AG10803 (cell line): Measurements from ENCODE around the gene CCND1.
A peak's percentile ranks its signal among the peaks of the same experiment; 100 is the strongest.

ENCODE experiments used
- DNase-seq: peaks from one replicate; pipeline ENCODE4 v3.0.0; 2010; ENCODE audit warnings: low read depth
- H3K4me3 ChIP-seq: 2 replicates; pipeline ENCODE4 v1.5.1; 2011; ENCODE audit warnings: mild to moderate bottlenecking, low read length, control low read depth
- TF ChIP-seq, protein P1 (sequence below): conservative IDR thresholded peaks from 2 replicates; pipeline ENCODE4 v1.5.1; 2011; ENCODE audit warnings: mild to moderate bottlenecking, low read length, control low read depth, inconsistent platforms

CCND1 gene

DNA sequence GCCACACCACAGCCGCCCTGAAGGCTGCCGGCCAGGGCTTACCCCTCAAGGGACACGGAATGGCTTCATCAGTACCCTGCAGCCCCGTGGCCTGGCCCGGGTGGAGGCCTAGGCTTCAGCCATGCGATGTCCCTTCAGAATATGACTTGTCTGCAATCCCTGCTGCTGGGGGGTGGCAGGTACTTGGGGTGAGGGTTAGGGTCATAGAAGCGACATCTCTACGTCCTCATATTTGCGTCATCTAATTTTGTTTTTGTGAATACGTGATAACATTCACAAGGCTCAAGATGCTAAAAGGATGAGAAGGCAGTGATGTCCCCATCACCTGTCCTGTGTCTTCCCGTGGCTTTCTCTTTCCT lies 6.4 kb downstream of the CCND1 start:
- no peak overlapping the region for H3K4me3 ChIP-seq
- TF ChIP-seq, protein P1, sequence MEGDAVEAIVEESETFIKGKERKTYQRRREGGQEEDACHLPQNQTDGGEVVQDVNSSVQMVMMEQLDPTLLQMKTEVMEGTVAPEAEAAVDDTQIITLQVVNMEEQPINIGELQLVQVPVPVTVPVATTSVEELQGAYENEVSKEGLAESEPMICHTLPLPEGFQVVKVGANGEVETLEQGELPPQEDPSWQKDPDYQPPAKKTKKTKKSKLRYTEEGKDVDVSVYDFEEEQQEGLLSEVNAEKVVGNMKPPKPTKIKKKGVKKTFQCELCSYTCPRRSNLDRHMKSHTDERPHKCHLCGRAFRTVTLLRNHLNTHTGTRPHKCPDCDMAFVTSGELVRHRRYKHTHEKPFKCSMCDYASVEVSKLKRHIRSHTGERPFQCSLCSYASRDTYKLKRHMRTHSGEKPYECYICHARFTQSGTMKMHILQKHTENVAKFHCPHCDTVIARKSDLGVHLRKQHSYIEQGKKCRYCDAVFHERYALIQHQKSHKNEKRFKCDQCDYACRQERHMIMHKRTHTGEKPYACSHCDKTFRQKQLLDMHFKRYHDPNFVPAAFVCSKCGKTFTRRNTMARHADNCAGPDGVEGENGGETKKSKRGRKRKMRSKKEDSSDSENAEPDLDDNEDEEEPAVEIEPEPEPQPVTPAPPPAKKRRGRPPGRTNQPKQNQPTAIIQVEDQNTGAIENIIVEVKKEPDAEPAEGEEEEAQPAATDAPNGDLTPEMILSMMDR, result no peak
- DNase-seq, result no peak

DNA sequence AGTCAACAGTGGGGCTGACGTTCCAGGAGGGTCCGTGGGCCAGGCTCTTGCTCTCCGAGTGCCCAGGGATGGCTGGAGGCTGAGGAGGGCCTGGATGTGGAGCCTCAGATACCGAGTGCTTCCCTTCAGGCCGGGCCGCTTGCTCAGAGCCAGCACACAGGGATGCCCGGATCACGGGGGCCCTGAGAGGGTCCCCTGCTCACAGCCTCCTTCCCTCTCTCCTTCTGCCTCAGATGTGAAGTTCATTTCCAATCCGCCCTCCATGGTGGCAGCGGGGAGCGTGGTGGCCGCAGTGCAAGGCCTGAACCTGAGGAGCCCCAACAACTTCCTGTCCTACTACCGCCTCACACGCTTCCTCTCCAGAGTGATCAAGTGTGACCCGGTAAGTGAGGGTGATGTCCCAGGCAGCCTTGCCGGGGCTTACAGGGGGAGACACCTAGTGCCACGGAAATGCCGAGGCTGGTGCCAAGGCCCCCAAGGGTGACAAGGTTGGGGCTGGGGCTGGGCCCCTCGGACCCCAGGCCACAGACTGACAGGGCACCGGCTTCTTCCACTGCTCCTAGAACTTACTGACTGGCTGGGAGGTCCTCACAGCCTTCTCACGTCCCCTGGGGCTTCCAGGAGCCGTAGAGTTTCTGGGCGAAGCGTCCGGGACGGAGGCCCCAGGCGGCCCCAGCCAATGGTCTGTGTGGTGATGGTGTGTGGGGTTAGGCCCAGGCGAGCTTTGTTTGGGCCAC lies 7.0 kb downstream of the CCND1 start:
- no peak for DNase-seq
- TF ChIP-seq, protein P1, result no peak
- no peak overlapping the region for H3K4me3 ChIP-seq

DNA sequence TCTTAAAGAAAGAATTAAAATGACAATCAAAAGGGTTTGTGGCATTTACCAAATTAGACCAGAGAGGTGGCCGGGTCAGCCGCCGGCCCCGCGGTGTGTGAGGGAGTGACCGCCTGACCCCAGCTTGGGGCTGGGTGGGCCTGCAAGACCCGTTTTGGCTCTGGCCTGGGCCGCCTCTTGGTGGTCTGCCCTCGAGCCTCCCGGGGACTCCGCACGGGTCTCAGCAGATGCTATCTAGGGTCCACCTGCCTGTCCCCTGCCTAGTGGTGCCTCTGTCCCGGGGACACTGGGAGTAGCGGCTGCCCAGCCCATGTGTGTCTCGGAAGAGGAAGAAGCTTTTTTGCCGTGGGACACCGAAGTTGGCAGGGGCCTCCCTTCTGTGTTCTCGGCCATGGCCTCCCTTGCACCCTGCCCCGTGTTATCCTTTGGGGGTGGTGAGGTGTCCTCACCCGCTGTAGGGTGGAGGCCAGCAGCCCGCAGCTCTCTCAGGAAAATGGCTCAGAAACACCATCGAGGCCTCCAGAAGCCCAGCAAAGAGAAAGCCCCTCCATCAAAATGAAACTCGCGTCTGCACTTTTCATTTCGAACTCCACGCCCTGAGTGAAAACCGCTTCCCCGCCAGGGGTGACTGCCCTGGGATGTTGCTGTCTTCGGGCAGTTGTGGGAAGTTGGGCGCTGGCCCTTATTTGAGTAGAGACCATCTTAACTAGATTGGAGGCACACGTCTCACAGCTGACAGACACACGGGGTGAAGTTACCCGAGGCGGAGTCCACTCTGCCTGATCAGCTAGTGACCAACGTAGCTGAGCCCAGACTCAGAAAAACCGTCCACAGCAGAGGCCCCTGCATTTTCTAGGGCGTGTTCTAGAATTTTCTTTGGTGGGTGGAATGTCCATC lies 8.0 kb downstream of the CCND1 start:
- no peak overlapping the region for H3K4me3 ChIP-seq
- no peak for DNase-seq
- TF ChIP-seq, protein P1, result no peak

DNA sequence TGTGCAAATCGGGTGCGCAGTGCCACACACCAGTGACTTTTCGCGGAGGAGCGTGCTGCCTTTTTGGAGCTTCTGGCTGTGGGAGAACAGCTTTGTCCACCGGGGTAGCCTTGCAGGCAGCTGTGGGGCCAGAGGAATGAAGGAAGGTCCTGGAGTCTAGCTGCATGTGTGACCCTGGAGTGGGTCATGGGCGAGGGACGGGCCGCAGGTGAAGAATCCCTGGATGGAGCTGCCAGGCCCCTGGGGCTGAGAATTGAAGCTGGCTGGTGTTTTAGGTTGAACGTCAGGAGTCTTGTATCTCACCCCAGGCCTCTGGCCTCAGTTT lies 8.6 kb downstream of the CCND1 start:
- DNase-seq, result no peak
- TF ChIP-seq, protein P1, result no peak

DNA sequence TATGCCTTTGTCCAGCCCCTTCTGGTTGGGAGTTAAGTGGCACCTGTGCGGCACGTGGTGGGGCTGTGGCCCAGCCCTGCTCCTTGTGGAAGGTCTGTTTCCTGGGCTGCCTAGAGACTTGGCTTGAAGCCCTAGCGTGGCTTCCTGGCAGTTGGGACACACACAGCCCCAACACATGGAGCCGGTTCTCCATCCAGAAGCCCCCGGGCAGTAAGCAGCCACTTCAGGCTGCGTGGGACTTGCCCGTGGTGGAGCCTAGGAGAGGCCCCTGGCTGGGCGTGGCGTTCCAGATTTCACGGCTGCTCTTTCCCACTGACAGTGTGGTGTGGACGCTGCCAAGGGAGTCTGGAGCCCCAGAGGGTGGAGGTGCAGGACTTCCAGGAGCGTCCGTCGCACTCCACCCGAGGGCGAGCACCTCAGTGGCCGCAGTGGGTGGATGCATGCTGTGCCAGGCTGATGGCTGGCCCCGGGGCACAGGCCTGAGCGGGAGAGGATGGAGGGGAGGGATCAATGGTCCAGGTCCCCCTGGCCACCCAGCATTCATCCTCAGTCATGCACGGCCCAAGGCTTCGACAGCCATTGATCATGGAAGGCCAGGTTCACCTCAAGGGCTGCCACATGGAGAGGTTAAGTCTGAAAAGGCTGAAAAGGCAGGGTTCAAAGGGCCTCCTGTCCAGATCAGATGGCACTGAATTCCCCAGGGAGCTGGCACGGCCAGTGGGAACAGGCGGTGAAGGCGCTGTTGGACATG lies 9.3 kb downstream of the CCND1 start:
- no peak overlapping the region for H3K4me3 ChIP-seq
- DNase-seq, result peak; percentile 46
- TF ChIP-seq, protein P1, result no peak

More for the DNA sequence above, 8.6 kb downstream of the CCND1 start:
- no peak overlapping the region for H3K4me3 ChIP-seq

DNA sequence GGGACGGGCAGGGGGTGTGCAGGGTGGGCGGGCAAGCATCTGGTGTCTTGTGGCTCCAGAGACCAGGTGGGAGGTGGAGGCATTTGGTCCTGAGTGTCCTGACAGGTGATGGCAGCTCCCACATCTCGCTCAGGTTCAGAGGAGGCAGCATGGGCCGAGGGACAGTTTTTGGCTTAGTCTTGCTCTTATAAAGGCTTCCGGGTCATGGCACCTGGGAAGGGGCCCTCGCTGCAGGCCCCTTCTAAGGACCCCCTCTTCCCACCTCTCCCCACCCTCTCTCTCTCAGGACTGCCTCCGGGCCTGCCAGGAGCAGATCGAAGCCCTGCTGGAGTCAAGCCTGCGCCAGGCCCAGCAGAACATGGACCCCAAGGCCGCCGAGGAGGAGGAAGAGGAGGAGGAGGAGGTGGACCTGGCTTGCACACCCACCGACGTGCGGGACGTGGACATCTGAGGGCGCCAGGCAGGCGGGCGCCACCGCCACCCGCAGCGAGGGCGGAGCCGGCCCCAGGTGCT lies 9.9 kb downstream of the CCND1 start:
- DNase-seq, result no peak
- TF ChIP-seq, protein P1, result no peak

More for the DNA sequence above, 9.9 kb downstream of the CCND1 start:
- no peak overlapping the region for H3K4me3 ChIP-seq
